HG03060 (cell line): ENCODE measurements around the gene FSCN2.

Experiments used
- ATAC-seq: cut with Tn5 transposase; IDR thresholded peaks from one replicate; pipeline ENCODE4 v1.9.1; 2021; ENCODE audit warnings: low read depth, moderate number of reproducible peaks; ENCODE audit not compliant: unreplicated experiment

Gene FSCN2, protein sequence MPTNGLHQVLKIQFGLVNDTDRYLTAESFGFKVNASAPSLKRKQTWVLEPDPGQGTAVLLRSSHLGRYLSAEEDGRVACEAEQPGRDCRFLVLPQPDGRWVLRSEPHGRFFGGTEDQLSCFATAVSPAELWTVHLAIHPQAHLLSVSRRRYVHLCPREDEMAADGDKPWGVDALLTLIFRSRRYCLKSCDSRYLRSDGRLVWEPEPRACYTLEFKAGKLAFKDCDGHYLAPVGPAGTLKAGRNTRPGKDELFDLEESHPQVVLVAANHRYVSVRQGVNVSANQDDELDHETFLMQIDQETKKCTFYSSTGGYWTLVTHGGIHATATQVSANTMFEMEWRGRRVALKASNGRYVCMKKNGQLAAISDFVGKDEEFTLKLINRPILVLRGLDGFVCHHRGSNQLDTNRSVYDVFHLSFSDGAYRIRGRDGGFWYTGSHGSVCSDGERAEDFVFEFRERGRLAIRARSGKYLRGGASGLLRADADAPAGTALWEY

DNA sequence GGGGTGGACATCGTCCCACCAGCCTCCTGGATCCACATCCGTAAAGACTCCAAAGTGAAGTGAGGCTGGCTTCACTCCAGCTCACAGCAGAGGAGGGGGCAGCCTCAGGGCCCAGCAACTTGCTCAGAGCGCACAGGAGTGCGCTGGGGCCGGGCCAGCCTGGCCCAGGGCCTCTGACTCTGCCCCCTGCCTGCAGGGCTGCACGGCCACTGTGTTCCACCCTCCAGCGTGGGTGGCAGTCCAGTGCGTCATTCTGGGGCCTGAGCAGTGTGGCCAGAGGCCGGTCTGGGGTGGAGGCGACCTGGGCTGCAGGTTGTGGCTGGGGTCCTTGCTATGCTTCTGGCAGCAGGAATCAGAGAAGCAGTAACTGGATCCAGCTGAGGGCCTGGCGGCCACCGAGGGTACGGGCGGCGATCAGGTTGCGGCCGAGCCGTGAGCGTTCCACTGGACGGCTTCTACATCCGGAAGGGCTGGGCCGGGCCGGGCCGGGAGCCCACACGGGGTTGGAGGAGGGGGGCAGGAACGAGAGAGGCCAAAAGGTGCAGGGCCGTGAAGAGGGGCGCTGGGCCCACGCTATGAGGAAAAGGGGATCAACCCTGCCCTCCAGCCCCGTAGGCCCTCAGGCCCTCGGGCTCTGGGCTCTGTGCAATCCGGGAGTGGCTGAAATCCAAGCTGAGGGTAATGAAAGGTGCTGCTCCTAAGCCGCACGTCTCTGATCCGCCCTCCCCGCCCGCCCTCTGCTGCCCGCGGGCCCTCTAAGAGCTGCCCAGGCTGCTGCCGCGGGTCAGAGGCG is at the start of gene FSCN2:
Gene FSCN2 (plus strand): TSS at position 787 of the 793 bp plus-strand sequence. CDS start 155 bp downstream, outside the sequence.
- ATAC-seq = no peak

DNA sequence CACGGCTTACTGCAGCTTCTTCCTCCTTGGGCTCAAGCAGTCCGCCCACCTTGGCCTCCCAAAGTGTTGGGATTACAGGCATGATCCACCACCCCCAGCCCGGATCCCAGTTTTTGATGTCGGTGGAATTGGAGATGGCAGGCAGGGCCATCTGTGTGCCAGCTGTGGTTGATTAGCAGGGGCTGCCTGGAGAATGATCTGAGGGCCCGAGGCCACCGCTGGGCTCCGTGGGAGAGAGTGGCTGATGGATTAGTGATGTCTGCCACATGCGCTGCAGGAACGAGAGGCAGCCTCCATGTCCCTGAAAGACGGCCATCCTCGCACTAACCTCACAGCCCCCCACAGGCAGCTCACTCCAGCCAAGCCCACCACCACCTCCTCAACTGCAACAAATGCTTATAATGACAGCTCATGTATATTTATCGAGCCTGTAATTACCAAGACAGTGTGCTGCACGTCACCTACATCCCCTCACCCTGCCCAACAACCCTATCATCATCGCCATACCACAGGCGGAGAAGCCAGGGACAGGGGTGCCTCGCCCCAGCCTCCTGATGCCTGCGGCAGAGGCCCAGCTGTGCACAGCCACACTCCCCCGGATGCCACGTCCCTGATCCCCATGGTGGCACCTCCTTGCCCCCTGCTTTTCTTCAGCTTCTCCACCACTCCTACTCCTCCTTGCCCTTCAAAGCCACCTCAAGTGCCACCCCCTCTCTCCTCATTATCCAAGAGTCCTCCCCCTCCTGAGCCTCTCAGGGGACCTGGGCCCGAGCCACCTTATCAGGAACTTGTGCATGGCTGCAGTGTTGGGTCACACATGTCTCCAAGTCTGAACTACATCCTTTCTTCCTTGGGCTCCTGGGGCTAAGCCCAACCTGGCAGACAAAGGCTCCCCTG is 48.8 kb upstream of the FSCN2 start:
- no peak for ATAC-seq

GRCh38 chr17:81480140-81481072 is 47.8 kb upstream of the FSCN2 start:
- ATAC-seq = no peak

DNA sequence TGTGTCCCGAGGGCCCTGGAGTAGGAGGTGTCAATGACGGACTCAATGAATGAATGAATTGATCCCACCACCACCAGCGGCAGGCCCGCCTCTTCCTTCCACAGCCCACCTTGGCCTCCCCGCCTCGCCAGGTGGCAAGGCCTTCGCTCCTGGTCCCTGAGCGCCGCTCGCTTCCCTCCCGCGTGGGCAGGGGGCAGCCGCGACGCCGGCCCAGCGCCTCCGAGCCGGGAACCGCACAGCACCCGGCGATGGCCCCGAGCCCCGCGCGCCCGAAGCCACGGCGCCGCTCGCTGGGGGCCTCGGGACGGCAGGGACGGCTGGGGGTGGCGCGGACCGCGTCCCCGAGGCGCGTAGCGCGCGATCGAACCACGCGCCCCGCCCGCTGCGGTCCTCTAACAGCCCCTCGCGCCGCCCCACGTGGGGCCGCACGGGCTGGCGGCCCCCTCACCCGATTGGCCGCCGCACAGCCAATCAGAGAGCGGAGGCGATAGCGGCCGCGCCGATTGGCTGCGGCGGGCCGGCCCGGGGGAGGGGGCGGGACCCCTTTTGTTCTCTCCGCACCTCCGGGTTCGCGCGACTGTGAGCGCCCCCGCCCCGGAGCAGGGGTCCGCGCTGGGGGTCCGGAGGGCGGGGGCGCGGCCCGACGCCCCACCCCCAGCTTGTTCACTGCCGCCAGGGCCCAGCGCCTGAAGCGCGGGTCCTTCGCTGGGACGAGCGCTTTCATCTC is 46.9 kb upstream of the FSCN2 start:
- ATAC-seq = no peak

DNA sequence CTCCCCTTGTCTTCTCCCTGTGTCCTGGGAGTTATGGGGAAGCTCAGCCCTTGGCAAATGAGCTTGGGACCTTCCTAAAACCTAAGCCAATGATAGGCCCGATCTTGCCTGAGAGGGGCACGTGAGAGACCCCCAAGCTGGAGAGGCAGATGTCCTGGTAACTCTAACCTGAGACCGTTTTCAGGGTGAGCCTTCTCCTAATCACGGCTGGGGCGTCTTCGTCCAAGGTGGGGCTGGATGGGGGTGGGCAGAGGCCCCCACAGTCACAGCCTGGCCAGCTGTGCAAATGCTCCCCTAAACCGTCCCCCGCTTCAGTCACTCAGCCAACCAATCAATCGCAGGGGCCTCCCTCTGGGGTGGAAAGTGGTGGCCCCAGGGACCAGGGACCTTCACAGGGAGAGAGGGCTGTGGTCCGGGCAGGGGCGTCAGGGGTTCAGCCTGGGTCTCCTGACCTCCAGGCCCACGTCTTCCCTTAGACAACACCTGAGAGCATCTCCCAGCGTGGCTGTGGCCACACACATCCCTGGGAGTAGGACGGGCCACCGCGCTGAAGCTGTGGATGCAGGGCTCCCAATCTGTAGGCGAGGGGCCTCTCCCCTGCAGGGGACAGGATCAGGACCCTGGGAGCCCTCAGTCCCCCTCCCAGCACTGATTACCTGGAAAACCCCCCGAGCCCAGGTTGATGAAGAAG is 46.2 kb upstream of the FSCN2 start:
- ATAC-seq = no peak

GRCh38 chr17:81482673-81483072 is 45.5 kb upstream of the FSCN2 start:
- ATAC-seq = no peak

DNA sequence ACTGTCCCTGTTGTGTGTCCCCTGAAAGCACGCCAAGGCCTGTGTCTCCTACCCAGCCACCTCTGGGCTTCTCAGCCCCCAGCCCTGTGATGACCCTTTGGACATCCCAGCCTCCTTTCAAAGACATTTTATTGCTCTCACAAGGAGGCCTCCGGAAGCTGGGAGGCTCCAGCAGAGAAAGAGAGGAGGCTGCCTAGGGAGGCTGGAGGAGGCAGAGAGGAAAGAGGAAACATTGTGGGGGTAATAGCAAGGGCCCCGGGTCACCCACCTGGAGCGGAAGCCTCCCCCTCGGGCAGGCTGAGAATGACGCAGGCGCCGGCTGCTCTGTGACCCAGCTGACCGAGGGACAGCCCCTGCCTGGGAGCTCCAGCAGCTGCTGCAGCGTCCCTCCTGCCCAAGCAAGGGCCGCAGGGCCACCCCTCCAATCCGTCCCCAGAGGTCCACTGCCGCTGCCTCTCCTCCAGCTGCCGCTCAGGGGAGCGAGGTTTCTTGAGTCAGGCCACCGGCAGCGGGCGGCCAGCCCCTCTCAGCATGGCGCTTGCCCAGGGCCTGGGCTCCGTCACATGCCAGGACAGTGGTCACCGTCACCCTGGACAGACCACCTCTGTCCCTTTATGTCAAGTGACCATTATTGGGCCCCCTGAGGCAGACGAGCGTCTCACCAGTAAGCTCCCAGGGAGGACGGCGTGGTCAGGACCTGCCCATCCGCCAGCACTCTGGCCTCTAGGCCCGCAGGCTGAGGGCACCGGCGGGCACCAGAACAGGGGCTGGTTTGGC is 44.9 kb upstream of the FSCN2 start:
- ATAC-seq = no peak

- ATAC-seq = no peak
These were observed 44.3 kb upstream of the FSCN2 start for GRCh38 chr17:81483862-81484194.

- no peak for ATAC-seq
These were observed 43.8 kb upstream of the FSCN2 start for GRCh38 chr17:81484195-81484979.

GRCh38 chr17:81486199-81486810 is 41.9 kb upstream of the FSCN2 start:
- ATAC-seq = no peak

DNA sequence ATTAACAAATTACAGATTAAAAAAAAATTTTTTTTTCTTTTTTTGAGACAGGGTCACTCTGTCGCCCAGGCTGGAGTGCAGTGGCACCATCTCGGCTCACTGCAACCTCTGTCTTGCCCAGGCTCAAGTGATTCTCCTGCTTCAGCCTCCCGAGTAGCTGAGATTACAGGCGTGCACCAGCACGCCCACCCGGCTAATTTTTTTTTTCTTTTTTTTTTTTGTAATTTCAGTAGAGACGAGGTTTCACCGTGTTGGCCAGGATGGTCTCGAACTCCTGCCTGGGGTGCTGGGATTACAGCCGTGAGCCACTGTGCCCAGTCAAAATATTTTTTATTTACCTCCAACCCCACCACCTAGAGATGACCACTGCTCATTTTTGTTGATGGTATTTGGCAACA is 41.1 kb upstream of the FSCN2 start:
- no peak for ATAC-seq

GRCh38 chr17:81487487-81488275 is 40.5 kb upstream of the FSCN2 start:
- no peak for ATAC-seq

- no peak for ATAC-seq
These were observed 39.8 kb upstream of the FSCN2 start for GRCh38 chr17:81488276-81488860.

DNA sequence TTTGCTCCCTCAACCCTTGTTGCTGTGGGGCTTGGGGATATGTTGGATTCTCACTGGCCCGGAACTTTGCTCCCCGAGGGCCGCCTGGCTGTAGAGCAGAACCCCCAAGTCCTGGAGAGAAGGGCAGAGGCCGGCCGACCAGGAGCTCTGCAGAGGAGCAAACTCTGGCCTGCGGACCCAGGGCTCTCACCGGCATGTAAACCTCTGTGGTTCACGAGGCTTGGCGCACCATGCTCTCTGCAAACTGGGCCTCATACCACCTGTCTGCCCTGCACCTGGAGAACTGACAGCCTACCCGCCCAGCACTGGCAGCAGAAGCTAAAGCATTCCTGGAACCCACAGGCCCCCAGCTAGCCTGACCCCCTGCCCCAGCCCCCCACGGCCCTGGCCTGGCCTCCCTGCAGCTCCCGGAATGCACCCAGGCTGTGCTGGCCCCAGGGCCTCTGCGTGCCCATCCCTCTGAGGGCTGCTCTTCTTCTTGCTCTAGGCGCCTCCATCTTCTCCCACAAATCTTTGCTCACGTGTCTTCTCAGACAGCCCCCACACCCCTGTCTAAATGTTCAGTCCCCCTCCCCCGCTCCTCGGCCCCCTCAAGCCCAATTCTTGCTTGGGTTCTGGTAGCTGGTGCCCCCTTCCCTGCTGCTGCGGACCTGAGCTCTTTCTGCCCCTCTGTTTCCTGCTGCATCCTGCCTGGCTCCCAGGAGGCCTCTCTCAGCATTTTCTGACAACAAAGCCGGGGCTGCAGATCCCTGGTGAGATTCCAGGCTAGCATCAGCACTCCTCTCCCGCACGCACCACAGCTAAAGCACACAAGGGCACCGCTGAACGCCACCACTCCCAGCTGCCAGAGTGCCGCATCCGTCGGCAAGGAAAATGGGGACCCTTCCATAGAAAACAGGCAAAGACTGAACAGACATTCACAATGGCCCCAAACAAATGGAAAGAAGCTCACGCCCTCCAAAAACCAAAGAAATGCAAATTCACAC is 38.9 kb upstream of the FSCN2 start:
- ATAC-seq = no peak
